Measurements from ENCODE around the gene DTL. TPM values are rescaled to one million over a fixed set of nuclear protein-coding genes. Genes with fewer than 3 reads are reported as not detected.
"Not testable (repeated sequence)": the region's sequence is repeated elsewhere in the genome, so short reads cannot be mapped to it uniquely, and the experiment has no call there.

The DTL gene
- polyA plus RNA-seq, 1 experiment = 8.3 TPM

GRCh38 chr1:212024469-212025149, 10.9 kb upstream of the DTL start:
- Histone ChIP-seq H3K36me3 (ENCODE audit: control insufficient read depth, insufficient read depth, low read length) (no peaks in the 10 kb centered on the region), H3K4me3 (ENCODE audit: low read depth, low read length) (no peak overlapping the region), H3K27me3 (ENCODE audit: control insufficient read depth, insufficient read depth, low read length) (no peaks in the 10 kb centered on the region)
- TF ChIP-seq CTCF (IDR thresholded peaks at IDR 0.05; ENCODE audit: insufficient read depth, low read depth, low read length) = no peak
- POLR2A ChIA-PET = no interaction called here
- CTCF ChIA-PET = interaction anchor here (3.3 kb wide), 1 partner anchor 10 kb away, joined by 21 read pairs; the partner anchor contains the start of genes DTL and INTS7
- DNase-seq (ENCODE audit: low read depth) = no peak

DNA sequence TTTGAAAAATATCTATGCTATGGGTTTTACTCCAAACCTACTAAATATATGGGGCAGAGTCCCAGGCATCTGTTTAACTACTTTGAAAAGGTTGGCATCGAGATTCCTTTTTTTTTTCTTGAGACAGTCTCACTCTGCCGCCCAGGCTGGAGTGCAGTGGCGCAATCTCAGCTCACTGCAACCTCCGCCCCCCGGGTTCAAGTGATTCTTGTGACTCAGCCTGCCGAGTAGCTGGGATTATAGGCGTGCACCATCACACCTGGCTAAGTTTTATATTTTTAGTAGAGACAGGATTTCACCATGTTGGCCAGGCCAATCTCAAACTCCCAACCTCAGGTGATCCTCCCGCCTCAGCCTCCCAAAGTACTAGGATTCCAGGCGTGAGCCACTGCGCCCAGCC, 7.8 kb upstream of the DTL start:
- H3K27me3 ChIP-seq (ENCODE audit: control insufficient read depth, insufficient read depth, low read length); H3K4me3 ChIP-seq (ENCODE audit: low read depth, low read length); POLR2A ChIA-PET; DNase-seq (ENCODE audit: low read depth); H3K36me3 ChIP-seq (ENCODE audit: control insufficient read depth, insufficient read depth, low read length): not testable (repeated sequence)
- CTCF ChIA-PET = interaction anchor here (0.5 to 1.0 kb wide), 3 partner anchors 50 to 352 kb away, joined by 3 to 4 read pairs (median 4); partner anchors contain the start of gene NEK2

- TF ChIP-seq CTCF (IDR thresholded peaks at IDR 0.05; ENCODE audit: insufficient read depth, low read depth, low read length) = no peak
- no peaks in the 10 kb centered on the region for H3K27me3 ChIP-seq (ENCODE audit: control insufficient read depth, insufficient read depth, low read length)
- DNase-seq (ENCODE audit: low read depth) = peak; percentile 50
- POLR2A ChIA-PET = interaction anchor here (0.6 kb wide), 1 partner anchor 23 kb away, joined by 3 read pairs; no protein-coding TSS in a partner anchor
- no peaks in the 10 kb centered on the region for H3K36me3 ChIP-seq (ENCODE audit: control insufficient read depth, insufficient read depth, low read length)
- CTCF ChIA-PET = interaction anchor here (1.1 to 9.1 kb wide), 7 partner anchors 10 to 348 kb away, joined by 3 to 92 read pairs (median 3); no protein-coding TSS in a partner anchor
- no peak overlapping the region for H3K4me3 ChIP-seq (ENCODE audit: low read depth, low read length)
Measured at GRCh38 chr1:212030936-212031528, 4.5 kb upstream of the DTL start.

- DNase-seq (ENCODE audit: low read depth) = no peak
- CTCF ChIA-PET = interaction anchor here (0.6 to 9.1 kb wide), 45 partner anchors 9 to 1510 kb away, joined by 3 to 92 read pairs (median 4); partner anchors contain the start of genes NEK2 and SLC30A1
- H3K4me3 ChIP-seq (ENCODE audit: low read depth, low read length) = peak overlapping the region; percentile 48
- no peaks in the 10 kb centered on the region for H3K27me3 ChIP-seq (ENCODE audit: control insufficient read depth, insufficient read depth, low read length)
- no peak for TF ChIP-seq CTCF (IDR thresholded peaks at IDR 0.05; ENCODE audit: insufficient read depth, low read depth, low read length)
- H3K36me3 ChIP-seq (ENCODE audit: control insufficient read depth, insufficient read depth, low read length) = no peaks in the 10 kb centered on the region
- POLR2A ChIA-PET = interaction anchor here (0.6 kb wide), 2 partner anchors 423 to 574 kb away, joined by 3 to 4 read pairs; no protein-coding TSS in a partner anchor
Measured at GRCh38 chr1:212034516-212035122, 929 bp upstream of the DTL start.

DNA sequence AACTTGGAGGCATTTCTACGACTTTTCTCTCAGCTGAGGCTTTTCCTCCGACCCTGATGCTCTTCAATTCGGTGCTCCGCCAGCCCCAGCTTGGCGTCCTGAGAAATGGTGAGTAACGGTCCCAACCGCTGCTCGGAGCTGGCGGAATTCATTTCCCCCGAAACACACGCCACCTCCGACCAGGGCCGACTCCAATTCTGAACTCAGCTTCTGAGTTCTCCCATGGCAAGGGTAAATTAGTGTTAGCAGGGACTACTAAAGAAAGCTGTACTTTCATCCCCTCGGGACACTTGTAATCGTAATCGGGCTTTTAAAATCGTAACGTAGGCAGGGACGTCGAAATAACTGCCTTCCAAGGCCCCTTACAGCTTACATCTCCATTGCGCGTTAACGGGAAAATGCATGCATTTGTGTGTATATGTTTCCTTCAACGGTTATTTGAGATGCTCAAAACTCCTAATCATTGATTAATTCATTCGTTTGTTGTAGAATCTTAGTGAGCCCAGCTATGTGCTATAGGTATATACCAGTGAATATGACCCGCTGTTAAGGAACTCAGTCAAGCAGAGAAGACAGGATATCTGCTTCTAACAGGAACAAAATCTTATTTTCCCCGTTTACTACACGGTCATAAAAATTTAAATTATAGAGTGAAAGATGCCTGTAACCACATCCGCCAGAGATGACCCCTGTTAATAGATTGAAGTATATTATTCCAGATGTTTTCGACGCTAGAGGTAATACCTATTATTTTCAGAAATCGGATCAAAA, 472 bp downstream of the DTL start:
- no peaks in the 10 kb centered on the region for H3K36me3 ChIP-seq (ENCODE audit: control insufficient read depth, insufficient read depth, low read length)
- no peaks in the 10 kb centered on the region for H3K27me3 ChIP-seq (ENCODE audit: control insufficient read depth, insufficient read depth, low read length)
- DNase-seq (ENCODE audit: low read depth) = no peak
- TF ChIP-seq CTCF (IDR thresholded peaks at IDR 0.05; ENCODE audit: insufficient read depth, low read depth, low read length) = no peak
- POLR2A ChIA-PET = interaction anchor here (0.6 kb wide), 1 partner anchor 20 kb away, joined by 3 read pairs; no protein-coding TSS in a partner anchor
- peak overlapping the region; percentile 65 for H3K4me3 ChIP-seq (ENCODE audit: low read depth, low read length)
- CTCF ChIA-PET = interaction anchor here (0.7 to 9.1 kb wide), 35 partner anchors 9 to 441 kb away, joined by 3 to 92 read pairs (median 6); partner anchors contain the start of gene NEK2

All from BJ (cell line).